Mononuclear cell (primary cell): ENCODE results near the gene PRSS27. TPM values are rescaled to one million over a fixed set of nuclear protein-coding genes. Genes with fewer than 3 reads are reported as not detected.
"Not testable (repeated sequence)": the region's sequence is repeated elsewhere in the genome, so short reads cannot be mapped to it uniquely, and the experiment has no call there.

ENCODE experiments used
- H3K27me3 ChIP-seq: 2 replicates; pipeline ENCODE4 v1.6.0; 2011; ENCODE audit warnings: low read length, control low read depth; ENCODE audit not compliant: insufficient read depth
- H3K4me1 ChIP-seq: 2 replicates; pipeline ENCODE4 v1.5.1; 2011; ENCODE audit warnings: mild to moderate bottlenecking, low read length, control low read depth; ENCODE audit not compliant: insufficient read depth
- H3K4me3 ChIP-seq: 2 replicates; pipeline ENCODE4 v1.5.1; 2011; ENCODE audit warnings: mild to moderate bottlenecking, low read length, moderate library complexity
- H3K9me3 ChIP-seq: 2 replicates; pipeline ENCODE4 v1.5.1; 2011; ENCODE audit warnings: low read depth, mild to moderate bottlenecking, control low read depth, low read length
- total RNA-seq: library from RNA; depleted of rRNA; stranded (reverse); fragments of >200 nt; gene quantifications from one replicate; pipeline ENCODE4 v1.2.3, GENCODE V29; 2012

PRSS27 gene
- total RNA-seq, 1 donor = 0.10 TPM

GRCh38 chr16:2701272-2701671, 18.8 kb downstream of the PRSS27 start:
- H3K4me3 ChIP-seq = no peak overlapping the region
- H3K9me3 ChIP-seq = no peaks in the 10 kb centered on the region
- H3K4me1 ChIP-seq = no peaks in the 10 kb centered on the region
- no peaks in the 10 kb centered on the region for H3K27me3 ChIP-seq

GRCh38 chr16:2700786-2701185, 19.2 kb downstream of the PRSS27 start:
- Histone ChIP-seq H3K4me3 (no peak overlapping the region), H3K4me1 (no peaks in the 10 kb centered on the region), H3K27me3 (no peaks in the 10 kb centered on the region), H3K9me3 (no peaks in the 10 kb centered on the region)

DNA sequence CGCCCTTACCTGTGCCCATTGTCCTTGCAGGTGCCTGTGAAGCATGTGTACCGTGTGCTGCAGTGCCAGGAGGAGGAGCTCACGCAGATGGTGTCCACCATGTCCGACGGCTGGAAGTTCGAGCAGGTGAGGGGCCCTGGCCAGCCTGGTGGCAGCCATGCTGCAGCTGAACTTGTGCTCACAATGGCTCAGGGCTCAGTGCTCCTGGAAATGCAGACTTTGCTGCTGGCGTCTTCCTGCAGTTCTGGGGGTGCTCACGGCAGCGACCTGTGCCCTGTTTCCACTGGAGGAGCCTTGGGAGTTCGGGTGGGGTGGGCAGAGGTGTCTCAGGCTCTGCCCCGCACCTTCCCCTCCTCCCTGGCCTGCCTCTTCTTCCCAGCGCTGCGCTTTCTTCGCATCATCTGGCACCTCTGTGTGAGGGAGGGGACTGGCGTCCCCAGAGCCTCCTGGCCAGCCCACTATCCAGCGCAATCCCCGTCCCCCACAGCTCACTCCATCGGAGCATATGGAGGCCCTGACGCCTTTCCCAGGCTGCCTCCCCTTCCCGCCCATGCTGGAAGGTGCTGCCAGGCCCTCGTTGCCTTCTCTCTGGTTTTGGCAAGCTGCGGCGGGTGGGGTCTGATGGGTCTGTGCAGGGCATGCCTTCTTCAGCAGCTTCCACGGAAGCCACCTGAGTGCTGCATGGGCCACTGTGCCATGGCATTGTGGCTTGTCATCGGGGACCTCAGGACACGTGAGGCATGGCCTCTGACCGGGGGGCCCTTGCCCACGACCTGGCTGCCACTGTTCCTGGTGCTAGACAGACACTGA, 20.0 kb downstream of the PRSS27 start:
- Histone ChIP-seq H3K4me3 (no peak overlapping the region), H3K9me3 (no peaks in the 10 kb centered on the region), H3K4me1 (no peaks in the 10 kb centered on the region)

DNA sequence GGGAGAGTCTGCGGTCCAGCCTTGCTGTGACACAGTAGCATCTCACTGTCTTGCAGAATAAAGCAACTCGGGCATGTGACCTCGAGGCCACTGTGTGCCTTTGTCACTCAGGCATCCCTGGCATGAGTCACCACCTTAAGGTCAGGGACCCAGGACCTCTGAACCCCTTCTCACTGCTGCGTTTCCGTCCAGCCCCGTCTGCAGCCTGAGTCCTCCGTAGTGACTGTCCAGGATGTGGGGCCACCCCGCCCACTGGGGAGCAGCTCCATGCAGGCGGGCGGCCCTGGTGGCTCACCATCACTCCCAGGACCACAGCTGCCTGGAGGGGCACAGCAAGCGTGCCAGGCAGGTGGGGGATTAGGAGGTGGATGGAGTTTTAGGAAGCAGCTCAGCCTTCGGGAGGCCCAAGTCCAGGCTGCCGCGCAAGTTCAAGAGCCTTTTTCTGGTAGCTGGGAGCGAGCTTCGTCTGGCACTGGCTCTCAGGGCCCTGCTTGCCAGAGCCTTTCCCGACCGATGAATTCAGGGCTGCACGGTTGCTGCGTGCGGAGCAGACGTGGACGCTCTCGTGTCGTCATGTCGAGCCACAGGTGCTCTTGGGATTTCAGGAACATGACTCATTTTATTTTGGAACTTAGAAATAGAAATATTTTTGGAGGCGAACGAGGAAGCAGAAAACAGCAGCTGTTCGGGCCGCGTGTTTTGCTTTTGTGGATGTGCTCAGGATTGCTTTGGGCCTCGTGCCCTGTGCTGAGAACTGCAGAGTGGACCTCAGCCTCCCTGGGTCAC, 20.9 kb downstream of the PRSS27 start:
- no peaks in the 10 kb centered on the region for H3K9me3 ChIP-seq
- no peaks in the 10 kb centered on the region for H3K27me3 ChIP-seq
- no peak overlapping the region for H3K4me3 ChIP-seq
- H3K4me1 ChIP-seq = no peaks in the 10 kb centered on the region

More for the DNA sequence above, 20.0 kb downstream of the PRSS27 start:
- H3K27me3 ChIP-seq = no peaks in the 10 kb centered on the region

GRCh38 chr16:2698103-2698870, 21.7 kb downstream of the PRSS27 start:
- Histone ChIP-seq H3K4me3 (no peak overlapping the region), H3K4me1 (no peaks in the 10 kb centered on the region), H3K9me3 (no peaks in the 10 kb centered on the region), H3K27me3 (no peaks in the 10 kb centered on the region)

- no peaks in the 10 kb centered on the region for H3K27me3 ChIP-seq
- no peak overlapping the region for H3K4me3 ChIP-seq
- H3K9me3 ChIP-seq = no peaks in the 10 kb centered on the region
- H3K4me1 ChIP-seq = no peaks in the 10 kb centered on the region
Measured at GRCh38 chr16:2697401-2697948, 22.5 kb downstream of the PRSS27 start.

DNA sequence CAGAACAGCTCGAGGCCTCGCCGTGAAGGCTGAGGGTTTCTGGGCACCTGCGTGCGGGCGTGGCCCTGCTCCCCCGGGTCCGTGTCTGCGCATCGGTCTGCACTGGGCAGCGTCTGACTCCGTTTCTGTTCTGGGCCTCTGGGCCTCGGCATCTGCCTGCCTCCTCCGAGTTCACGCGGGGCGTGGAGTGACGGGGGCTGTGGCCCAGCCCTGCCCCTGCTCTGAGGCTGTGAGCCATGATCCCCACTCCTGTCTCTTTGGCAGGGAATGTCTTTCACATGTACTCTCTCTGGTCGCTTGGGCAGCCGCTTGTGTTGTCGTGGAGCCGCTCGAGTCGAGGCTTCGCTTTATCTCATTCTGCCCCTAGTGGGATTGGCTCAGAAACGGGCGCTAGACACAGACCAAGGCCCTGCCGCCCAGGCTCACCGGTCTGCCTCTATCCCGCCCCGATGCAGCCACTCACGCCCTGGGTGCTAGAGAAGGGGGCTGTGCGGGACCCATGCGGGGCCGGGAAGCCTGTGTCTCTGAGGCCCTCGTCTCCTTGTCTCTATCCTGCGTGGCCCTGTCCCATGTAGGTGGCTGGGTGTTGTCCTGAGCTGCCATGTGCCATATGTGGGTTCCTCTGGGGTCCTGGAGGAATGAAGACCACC, 23.3 kb downstream of the PRSS27 start:
- H3K27me3 ChIP-seq, H3K4me1 ChIP-seq, H3K4me3 ChIP-seq, H3K9me3 ChIP-seq: not testable (repeated sequence)

- Histone ChIP-seq H3K27me3 (no peaks in the 10 kb centered on the region), H3K4me3 (no peak overlapping the region), H3K9me3 (no peaks in the 10 kb centered on the region), H3K4me1 (peaks cover 7% of the 10 kb centered on the region)
Measured at GRCh38 chr16:2692948-2693651, 26.9 kb downstream of the PRSS27 start.

DNA sequence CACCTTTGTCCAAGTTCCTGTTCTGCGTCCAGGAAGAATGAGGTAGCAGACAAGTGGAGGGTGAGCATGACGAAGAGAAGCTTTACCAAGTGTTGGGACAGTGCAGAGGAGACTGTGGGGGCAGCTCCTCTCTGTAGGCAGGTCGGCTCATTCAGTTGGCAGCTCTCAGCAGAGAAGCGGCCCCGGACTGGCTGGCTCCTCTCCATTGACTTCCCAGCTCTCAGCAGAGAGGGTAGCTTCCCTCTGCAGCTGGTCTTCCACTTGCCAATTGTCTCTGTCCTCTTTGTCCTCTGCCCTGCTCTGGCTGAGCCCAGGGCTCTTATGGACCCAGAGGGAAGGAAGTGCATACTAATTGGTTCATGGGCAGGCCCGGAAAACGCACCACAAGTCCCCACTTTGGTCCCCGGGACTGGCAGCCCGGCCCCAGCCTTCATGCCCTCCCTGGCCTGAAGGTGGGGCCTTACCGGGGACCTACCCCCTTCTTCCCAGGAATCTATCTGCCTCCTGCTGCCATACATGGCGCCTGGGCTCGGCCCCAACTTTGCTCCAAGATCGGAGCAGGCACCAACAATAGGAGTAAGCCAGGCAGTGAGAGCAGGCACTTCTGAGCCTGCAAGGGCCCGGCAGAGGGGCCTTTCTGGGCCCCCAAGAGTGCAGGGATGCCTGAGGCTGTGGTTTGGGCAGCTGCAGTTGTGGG, 27.6 kb downstream of the PRSS27 start:
- Histone ChIP-seq H3K9me3 (no peaks in the 10 kb centered on the region), H3K4me3 (no peak overlapping the region), H3K27me3 (no peaks in the 10 kb centered on the region), H3K4me1 (peaks cover 13% of the 10 kb centered on the region)

DNA sequence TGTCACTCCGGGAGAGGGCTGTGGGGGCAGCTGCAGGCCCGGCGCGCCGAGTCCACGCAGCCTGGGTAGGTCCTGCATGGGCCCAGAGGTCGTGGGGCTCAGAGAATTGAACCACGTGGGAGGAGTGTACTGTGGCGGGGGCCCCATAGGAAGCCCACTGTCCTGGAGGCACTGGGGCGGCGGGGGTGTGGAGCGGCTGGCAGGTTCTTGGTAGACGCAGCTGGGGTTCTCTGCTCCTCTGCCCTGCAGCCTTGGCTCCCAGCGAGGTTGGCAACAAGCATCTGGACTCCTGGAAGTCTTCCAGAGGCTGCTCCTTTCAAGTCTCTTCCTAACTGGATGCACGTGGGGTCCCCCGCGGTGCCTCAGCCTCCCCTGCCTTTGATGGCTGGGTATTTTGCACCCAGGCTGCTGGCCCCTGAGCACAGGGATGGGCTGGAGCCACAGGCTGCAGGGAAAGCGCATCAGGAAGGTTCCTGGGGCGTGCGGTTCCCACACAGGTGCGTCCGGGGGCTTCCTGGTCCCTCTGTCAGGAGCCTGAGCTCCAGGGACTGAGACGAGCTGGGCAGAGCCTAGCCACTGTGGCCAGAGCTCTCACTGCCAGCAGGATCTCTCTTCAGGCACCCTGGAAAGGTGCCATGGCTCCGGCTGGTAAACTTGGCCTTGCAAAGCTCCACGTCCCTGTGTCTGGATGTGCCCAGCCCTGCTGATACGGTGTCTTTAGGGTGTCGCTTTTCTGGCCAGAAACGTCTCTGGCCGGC, 28.4 kb downstream of the PRSS27 start:
- Histone ChIP-seq H3K4me1 (peaks cover 20% of the 10 kb centered on the region), H3K9me3 (no peaks in the 10 kb centered on the region), H3K4me3 (no peak overlapping the region), H3K27me3 (no peaks in the 10 kb centered on the region)

GRCh38 chr16:2690852-2691251, 29.2 kb downstream of the PRSS27 start:
- Histone ChIP-seq H3K9me3 (no peaks in the 10 kb centered on the region), H3K4me1 (peaks cover 22% of the 10 kb centered on the region), H3K4me3 (no peak overlapping the region), H3K27me3 (no peaks in the 10 kb centered on the region)

DNA sequence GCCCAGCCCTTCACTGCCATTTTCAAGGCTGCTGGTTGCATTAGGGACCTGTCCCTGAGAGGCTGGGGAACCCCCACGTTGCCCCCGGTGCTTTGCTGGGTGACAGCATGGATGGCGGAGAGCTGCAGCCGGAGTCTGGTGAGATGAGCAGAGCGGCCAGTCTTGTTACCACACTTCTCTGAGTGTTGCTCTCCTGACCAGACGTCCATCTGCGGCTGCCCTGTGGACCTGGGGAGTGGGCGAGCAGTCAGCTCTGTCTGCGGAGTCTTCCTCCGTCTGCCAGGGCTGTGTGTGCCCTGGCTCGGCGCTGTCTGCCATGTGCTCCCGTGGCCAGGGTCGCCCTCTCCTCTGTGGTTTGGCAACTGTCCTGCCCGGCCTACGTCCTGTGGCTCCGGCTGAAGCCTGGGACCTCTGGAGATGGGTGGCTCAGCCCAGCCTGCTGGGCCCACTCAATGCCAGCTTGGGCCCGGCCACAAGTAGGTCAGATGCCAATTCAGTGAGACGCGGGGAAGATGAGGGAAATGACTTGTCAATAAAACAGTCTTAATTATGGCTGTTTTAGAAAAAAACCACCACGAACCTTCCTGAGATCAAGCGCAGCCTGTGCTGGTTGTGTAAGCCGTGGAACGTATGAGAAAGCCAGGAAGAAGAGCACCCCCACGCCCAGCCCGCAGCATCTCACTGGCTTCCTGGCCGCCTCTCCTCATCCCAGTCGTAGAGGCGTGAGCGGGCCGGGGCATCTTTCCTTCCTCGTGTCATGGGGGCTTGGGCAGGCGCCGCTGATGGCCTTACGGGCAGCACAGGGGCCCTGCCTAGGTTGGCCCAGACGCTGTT, 29.8 kb downstream of the PRSS27 start:
- Histone ChIP-seq H3K27me3 (no peaks in the 10 kb centered on the region), H3K4me3 (no peak overlapping the region), H3K9me3 (no peaks in the 10 kb centered on the region), H3K4me1 (peaks cover 22% of the 10 kb centered on the region)
